Tibial nerve (tissue), 4 donors: ENCODE data around the gene HOXA4. TPM values are rescaled to one million over a fixed set of nuclear protein-coding genes. Genes with fewer than 3 reads are reported as not detected.

Experiments
- DNase-seq, 2 donors: peaks; one replicate each; pipeline ENCODE4 v3.0.0-alpha.2; 2019; ENCODE audit warnings: low spot score in 2 of 2
- H3K27ac ChIP-seq, 4 donors: fragments of 200-600 bp; sonication (generic) in 3 of 4; one replicate each; pipeline ENCODE4 v1.5.1; 2017 to 2019; ENCODE audit warnings: mild to moderate bottlenecking in 1 of 4
- H3K27me3 ChIP-seq, 2 donors: fragments of 200-600 bp; sonication (generic) in 1 of 2; one replicate each; pipeline versions ENCODE4 v1.5.1 to v1.6.0; 2017 to 2019
- H3K36me3 ChIP-seq, 3 donors: fragments of 200-600 bp; sonication (generic); one replicate each; pipeline ENCODE4 v1.5.1; 2018 to 2019
- H3K4me1 ChIP-seq, 4 donors: fragments of 200-600 bp; sonication (generic) in 3 of 4; one replicate each; pipeline ENCODE4 v1.5.1; 2017 to 2019
- H3K4me3 ChIP-seq, 4 donors: fragments of 200-600 bp; sonication (generic) in 3 of 4; one replicate each; pipeline ENCODE4 v1.5.1; 2017 to 2019; ENCODE audit warnings: mild to moderate bottlenecking in 1 of 4, moderate library complexity in 1 of 4
- H3K9me3 ChIP-seq, 4 donors: fragments of 200-600 bp; sonication (generic) in 3 of 4; one replicate each; pipeline ENCODE4 v1.5.1; 2017 to 2019
- EP300 ChIP-seq, 2 donors: sonication (generic); formaldehyde crosslinking; IDR thresholded peaks; one replicate each; pipeline ENCODE4 v1.6.1; 2017; ENCODE audit warnings: antibody characterized with exemption in 2 of 2, mild to moderate bottlenecking in 1 of 2
- POLR2A ChIP-seq, 2 donors: fragments of 450-650 bp; IDR thresholded peaks; one replicate each; pipeline ENCODE4 v1.6.1; 2017; ENCODE audit warnings: antibody characterized with exemption in 2 of 2, mild to moderate bottlenecking in 2 of 2, moderate library complexity in 2 of 2
- WGBS, 2 donors: methylation state at CpG; one replicate each; pipeline ENCODE4 v1.1.5; 2018; 5-methylcytosine and 5-hydroxymethylcytosine counted together
- total RNA-seq, 4 donors: library from RNA; depleted of rRNA; stranded (reverse); fragments of >200 nt; gene quantifications; one replicate each; pipeline ENCODE4 v1.1.0, GENCODE V29; 2016
- TF ChIP-seq, protein P1 (sequence below), 5 experiments: fragments of 200-600 bp in 3 of 5; fragments of 450-650 bp in 2 of 5; sonication (generic) in 3 of 5; IDR thresholded peaks; one replicate each; pipeline ENCODE4 v1.5.1; 2016 to 2019; ENCODE audit warnings: antibody characterized with exemption in 5 of 5, mild to moderate bottlenecking in 3 of 5, moderate library complexity in 2 of 5

Gene HOXA4
- total RNA-seq, 4 donors from 2014 or later = 4.4 to 6.3 (median 4.7) TPM

DNA sequence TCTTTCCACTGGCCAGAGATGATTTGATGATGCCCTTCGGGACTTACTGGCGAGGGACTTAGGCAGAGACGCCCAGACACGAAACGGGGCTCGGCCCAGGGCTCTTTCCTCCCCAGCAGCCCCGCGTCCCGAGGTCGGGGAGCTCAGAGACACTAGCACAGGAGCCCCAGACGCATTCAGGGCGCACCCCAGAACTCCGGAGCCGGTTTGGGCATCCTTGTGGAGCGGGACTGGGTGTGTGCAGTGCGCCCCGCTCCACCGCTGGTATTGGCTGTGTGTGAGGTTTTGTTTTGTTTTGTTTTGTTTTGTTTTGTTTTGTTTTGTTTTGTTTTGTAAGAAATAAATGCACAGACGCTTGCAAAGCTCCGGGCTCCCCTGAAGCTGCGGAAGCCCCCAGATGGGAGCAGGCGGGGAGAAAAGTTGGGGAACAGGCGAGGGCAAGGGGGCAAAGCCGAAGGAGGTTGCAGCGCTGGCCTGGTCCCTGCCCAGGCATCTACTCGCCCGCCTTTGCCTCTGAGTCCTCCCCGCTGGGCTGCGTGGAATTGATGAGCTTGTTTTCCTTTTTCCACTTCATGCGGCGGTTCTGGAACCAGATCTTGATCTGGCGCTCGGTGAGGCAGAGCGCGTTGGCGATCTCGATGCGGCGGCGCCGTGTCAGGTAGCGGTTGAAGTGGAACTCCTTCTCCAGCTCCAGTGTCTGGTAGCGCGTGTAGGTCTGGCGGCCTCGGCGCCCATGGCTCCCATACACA lies 14.8 kb upstream of the HOXA4 start:
- Histone ChIP-seq H3K9me3 (no peaks in the 10 kb centered on the region), H3K27ac (peak overlapping the region in 3 of 4 donors; percentile 46 to 77 (median 55)), H3K27me3 (peaks cover 0 to 97% of the 10 kb centered on the region in 2 donors), H3K4me1 (peaks cover 0 to 58% (median 7%) of the 10 kb centered on the region in 4 donors), H3K4me3 (peak overlapping the region in 1 of 4 donors; percentile 4), H3K36me3 (peaks cover 0 to 27% (median 0%) of the 10 kb centered on the region in 3 donors)
- TF ChIP-seq POLR2A (IDR thresholded peaks at IDR 0.05) (no peak), EP300 (IDR thresholded peaks at IDR 0.05) (no peak)
- TF ChIP-seq, protein P1, sequence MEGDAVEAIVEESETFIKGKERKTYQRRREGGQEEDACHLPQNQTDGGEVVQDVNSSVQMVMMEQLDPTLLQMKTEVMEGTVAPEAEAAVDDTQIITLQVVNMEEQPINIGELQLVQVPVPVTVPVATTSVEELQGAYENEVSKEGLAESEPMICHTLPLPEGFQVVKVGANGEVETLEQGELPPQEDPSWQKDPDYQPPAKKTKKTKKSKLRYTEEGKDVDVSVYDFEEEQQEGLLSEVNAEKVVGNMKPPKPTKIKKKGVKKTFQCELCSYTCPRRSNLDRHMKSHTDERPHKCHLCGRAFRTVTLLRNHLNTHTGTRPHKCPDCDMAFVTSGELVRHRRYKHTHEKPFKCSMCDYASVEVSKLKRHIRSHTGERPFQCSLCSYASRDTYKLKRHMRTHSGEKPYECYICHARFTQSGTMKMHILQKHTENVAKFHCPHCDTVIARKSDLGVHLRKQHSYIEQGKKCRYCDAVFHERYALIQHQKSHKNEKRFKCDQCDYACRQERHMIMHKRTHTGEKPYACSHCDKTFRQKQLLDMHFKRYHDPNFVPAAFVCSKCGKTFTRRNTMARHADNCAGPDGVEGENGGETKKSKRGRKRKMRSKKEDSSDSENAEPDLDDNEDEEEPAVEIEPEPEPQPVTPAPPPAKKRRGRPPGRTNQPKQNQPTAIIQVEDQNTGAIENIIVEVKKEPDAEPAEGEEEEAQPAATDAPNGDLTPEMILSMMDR (IDR thresholded peaks at IDR 0.05) = no peak
- no peak for DNase-seq
- WGBS, 2 donors = 73 to 76% methylated on average over 46 to 47 of the region's 47 CpGs

DNA sequence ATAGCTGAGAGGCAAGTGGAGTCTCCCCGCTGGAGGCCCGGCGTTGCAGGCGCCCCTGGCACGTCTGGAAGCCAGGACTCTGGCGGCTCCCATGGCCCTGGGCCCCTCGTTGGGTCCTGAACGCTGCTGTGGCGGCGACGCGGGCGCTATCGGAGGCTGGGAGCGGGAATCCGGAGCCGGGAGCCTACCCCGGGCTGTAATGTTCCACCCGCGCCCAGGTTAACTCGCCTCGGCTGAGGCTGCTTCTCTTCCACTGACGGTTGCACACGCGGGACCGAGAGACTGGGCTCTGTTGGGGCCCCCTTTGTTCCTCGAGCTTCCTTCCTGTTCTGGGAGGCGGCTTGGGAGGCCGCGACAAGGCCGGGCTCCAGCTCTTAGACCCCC lies 14.2 kb upstream of the HOXA4 start:
- WGBS, 2 donors = 37 to 55% methylated on average over 31 of the region's 31 CpGs
- peaks cover 0 to 97% of the 10 kb centered on the region in 2 donors for H3K27me3 ChIP-seq
- peaks cover 0 to 54% (median 7%) of the 10 kb centered on the region in 4 donors for H3K4me1 ChIP-seq
- H3K27ac ChIP-seq = peak overlapping the region in 3 of 4 donors; percentile 19 to 55 (median 46)
- peaks cover 0 to 28% (median 0%) of the 10 kb centered on the region in 3 donors for H3K36me3 ChIP-seq
- no peak for TF ChIP-seq POLR2A (IDR thresholded peaks at IDR 0.05)
- TF ChIP-seq, protein P1 (IDR thresholded peaks at IDR 0.05) = no peak
- TF ChIP-seq EP300 (IDR thresholded peaks at IDR 0.05) = no peak
- no peak for DNase-seq
- no peak overlapping the region for H3K4me3 ChIP-seq
- no peaks in the 10 kb centered on the region for H3K9me3 ChIP-seq

DNA sequence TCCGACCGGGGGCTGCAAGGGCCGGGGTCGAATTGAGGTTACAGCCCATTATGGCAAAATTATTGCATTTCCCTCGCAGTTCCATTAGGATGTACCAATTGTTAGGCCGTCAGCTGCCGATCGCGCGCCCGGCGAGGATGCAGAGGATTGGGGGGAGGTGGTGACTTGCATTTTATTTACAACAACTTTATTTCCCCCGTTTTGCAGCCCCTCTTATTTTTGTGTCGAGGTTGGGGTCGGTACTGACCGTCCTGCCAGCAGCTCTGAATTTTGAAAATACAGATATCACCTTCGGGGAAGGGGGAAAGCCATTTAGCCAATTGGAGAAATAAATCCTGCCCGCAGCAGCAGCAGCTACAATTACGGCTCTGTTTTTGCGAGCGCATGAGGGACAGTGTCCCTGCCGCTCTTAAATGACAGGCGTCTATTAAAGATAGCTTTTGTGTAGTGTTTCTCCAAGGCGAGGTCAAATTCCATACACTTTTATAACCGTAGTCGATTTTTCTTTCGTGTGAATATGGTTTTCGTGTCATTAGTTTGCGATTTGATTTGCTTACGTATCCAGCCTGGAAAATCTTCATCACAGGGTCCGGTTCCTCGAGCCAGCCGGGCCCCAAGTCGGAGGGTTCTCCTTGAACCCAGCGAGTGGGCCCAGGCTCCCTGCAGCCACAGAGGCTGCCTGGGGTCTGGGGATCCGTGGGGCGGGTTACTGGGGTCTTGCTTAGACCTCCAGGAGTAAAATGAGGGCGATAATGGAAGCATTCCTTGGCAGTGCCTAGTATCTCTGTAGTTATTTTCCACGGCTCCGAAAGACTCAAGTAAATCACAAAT lies 13.6 kb upstream of the HOXA4 start:
- peaks cover 0 to 97% of the 10 kb centered on the region in 2 donors for H3K27me3 ChIP-seq
- TF ChIP-seq, protein P1 (IDR thresholded peaks at IDR 0.05) = no peak
- no peak for TF ChIP-seq EP300 (IDR thresholded peaks at IDR 0.05)
- no peak for TF ChIP-seq POLR2A (IDR thresholded peaks at IDR 0.05)
- DNase-seq = no peak
- H3K9me3 ChIP-seq = no peaks in the 10 kb centered on the region
- peak overlapping the region in 2 of 4 donors; percentile 28 to 54 for H3K4me3 ChIP-seq
- peaks cover 0 to 55% (median 7%) of the 10 kb centered on the region in 4 donors for H3K4me1 ChIP-seq
- 36 to 59% methylated on average over 40 of the region's 40 CpGs for WGBS, 2 donors
- peaks cover 0 to 33% (median 0%) of the 10 kb centered on the region in 3 donors for H3K36me3 ChIP-seq
- H3K27ac ChIP-seq = peak overlapping the region in 3 of 4 donors; percentile 19 to 55 (median 46)

DNA sequence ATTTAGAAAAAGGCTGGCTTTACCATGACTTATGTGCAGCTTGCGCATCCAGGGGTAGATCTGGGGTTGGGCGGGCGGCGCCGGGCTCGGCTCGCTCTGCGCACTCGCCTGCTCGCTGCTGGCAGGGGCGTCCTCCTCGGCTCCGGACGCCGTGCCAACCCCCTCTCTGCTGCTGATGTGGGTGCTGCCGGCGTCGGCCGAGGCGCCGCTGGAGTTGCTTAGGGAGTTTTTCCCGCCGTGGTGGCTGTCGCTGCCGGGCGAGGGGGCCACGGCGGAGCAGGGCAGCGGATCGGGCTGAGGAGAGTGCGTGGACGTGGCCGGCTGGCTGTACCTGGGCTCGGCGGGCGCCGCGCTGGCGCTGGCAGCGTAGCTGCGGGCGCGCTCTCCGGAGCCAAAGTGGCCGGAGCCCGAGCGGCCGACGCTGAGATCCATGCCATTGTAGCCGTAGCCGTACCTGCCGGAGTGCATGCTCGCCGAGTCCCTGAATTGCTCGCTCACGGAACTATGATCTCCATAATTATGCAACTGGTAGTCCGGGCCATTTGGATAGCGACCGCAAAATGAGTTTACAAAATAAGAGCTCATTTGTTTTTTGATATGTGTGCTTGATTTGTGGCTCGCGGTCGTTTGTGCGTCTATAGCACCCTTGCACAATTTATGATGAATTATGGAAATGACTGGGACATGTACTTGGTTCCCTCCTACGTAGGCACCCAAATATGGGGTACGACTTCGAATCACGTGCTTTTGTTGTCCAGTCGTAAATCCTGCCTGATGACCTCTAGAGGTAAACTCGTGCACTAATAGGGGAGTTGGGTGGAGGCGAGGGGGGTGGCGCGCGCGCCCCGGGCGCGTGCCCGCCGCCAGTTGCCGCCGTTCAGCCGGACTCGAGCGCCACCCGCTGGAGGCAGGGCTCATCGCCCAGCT lies 12.7 kb upstream of the HOXA4 start, which contains the start of gene HOXA5:
Gene HOXA5, minus strand, starts transcription at position 659 of the 927 bp plus-strand sequence. Its CDS starts 74 bp downstream, at position 585.
- no peak for DNase-seq

More for the DNA sequence above, 12.7 kb upstream of the HOXA4 start, which contains the start of gene HOXA5:
- peak within 1 kb of the TSS; percentile 25 to 83 (median 76) for H3K27ac ChIP-seq
- no peaks in the 10 kb centered on the region for H3K9me3 ChIP-seq
- H3K4me1 ChIP-seq = peaks cover 0 to 60% (median 5%) of the 10 kb centered on the region in 4 donors
- peaks cover 0 to 96% of the 10 kb centered on the region in 2 donors for H3K27me3 ChIP-seq
- peaks cover 0 to 33% (median 0%) of the 10 kb centered on the region in 3 donors for H3K36me3 ChIP-seq
- TF ChIP-seq EP300 (IDR thresholded peaks at IDR 0.05) = peak; percentile 51 to 68
- peak in 1 of 2 donors; percentile 51 for TF ChIP-seq POLR2A (IDR thresholded peaks at IDR 0.05)
- TF ChIP-seq, protein P1 (IDR thresholded peaks at IDR 0.05) = peak; percentile 42 to 82 (median 63)
- H3K4me3 ChIP-seq = peak within 1 kb of the TSS; percentile 28 to 54 (median 44)
- 23 to 43% methylated on average over 40 to 59 of the region's 86 CpGs for WGBS, 2 donors
